Pancreas (tissue), 10 donors: ENCODE results near the gene INHBA. TPM values are rescaled to one million over a fixed set of nuclear protein-coding genes. Genes with fewer than 3 reads are reported as not detected.

ENCODE experiments used
- ATAC-seq, 4 donors: fragments of 200-7000 bp; cut with Tn5 transposase; one replicate each; pipeline versions ENCODE4 v1.8.0 to v1.9.1; 2020; ENCODE audit warnings: mild to moderate bottlenecking in 4 of 4, moderate library complexity in 4 of 4
- DNase-seq, 6 donors: peaks; one replicate each; pipeline ENCODE4 v3.0.0-alpha.2; 2020
- FAIRE-seq: peaks from 2 replicates; lab custom pipeline; 2012; peaks lifted over from hg19 to GRCh38; lab: Jason Lieb, UNC
- H3K27ac ChIP-seq, 4 donors: fragments of 200-600 bp; sonication (generic); 1 replicate in 3 of 4; 2 replicates in 1 of 4; pipeline versions ENCODE4 v1.5.0 to v1.8.0; 2020
- H3K27me3 ChIP-seq, 4 donors: fragments of 200-600 bp; one replicate each; pipeline ENCODE4 v1.8.0; 2021
- H3K36me3 ChIP-seq, 3 donors: fragments of 200-600 bp; sonication (generic) in 1 of 3; one replicate each; pipeline versions ENCODE4 v1.5.0 to v1.8.0; 2020 to 2021
- H3K4me1 ChIP-seq, 3 donors: fragments of 200-600 bp; one replicate each; pipeline ENCODE4 v1.8.0; 2021
- H3K4me3 ChIP-seq, 4 donors: fragments of 200-600 bp; sonication (generic) in 2 of 4; one replicate each; pipeline versions ENCODE4 v1.5.0 to v1.8.0; 2020 to 2021
- H3K9me3 ChIP-seq, 4 donors: fragments of 200-600 bp; one replicate each; pipeline ENCODE4 v1.8.0; 2021
- CTCF ChIP-seq, 4 donors: fragments of 200-600 bp; sonication (generic) in 3 of 4; IDR thresholded peaks; one replicate each; pipeline versions ENCODE4 v1.5.0 to v1.8.0; 2021; ENCODE audit warnings: antibody characterized with exemption in 4 of 4
- WGBS, 2 donors: extraction: QIAGEN DNeasy Blood & Tissue Kit; methylation state at CpG; one replicate each; pipeline ENCODE4 v1.1.7; 2013; 5-methylcytosine and 5-hydroxymethylcytosine counted together
- intact Hi-C, 3 donors: fragments of 100-400 bp; cut with DNase I; formaldehyde crosslinking; loops; one replicate each; pipeline versions ENCODE4 v1.11.1 to v1.14.2; 2022
- polyA plus RNA-seq, 2 donors: library from polyadenylated mRNA; stranded (reverse); fragments of 200-250 nt; gene quantifications; one replicate each; pipeline ENCODE4 v1.2.3, GENCODE V29; 2013
- total RNA-seq, 6 donors: library from RNA; stranded (reverse); fragmentation: NEBNext Ultra II Directional in 4 of 6; extraction: Animal tissue kit (Norgen Biotek cat#: 25700) in 4 of 6; gene quantifications; one replicate each; pipeline versions ENCODE4 v1.2.1 to v1.2.4, GENCODE V29; 2021 to 2023
- donor health status: healthy with polysubstance abuse.
- donor health status: DM: no; HTN: no; CAD: no; lungs with moderate emphysema.
- donor health status: DM: no; HTN: no; CAD: no.
- donor health status: control.
- donor health status: control.
- donor health status: Bipolar disorder and iron deficiency.
- donor health status: DM: yes; HTN: yes; CAD: no.
- donor health status: DM: no; HTN: no; CAD: no.
- donor health status: DM: no; HTN: no; CAD: no.
- donor health status: DM: yes; HTN: yes; CAD: no.

INHBA gene
- total and polyA plus RNA-seq, 8 donors: 0.05 to 6.1 (median 0.27) TPM

GRCh38 chr7:41716691-41717090 is 13.8 kb upstream of the INHBA start:
- 57 to 68% methylated on average over 11 of the region's 11 CpGs for WGBS, 2 donors
- Histone ChIP-seq H3K4me1 (no peaks in the 10 kb centered on the region), H3K27ac (no peak overlapping the region), H3K36me3 (no peaks in the 10 kb centered on the region), H3K9me3 (no peaks in the 10 kb centered on the region), H3K4me3 (no peak overlapping the region), H3K27me3 (no peaks in the 10 kb centered on the region)
- no peak for TF ChIP-seq CTCF (IDR thresholded peaks at IDR 0.05)
- intact Hi-C loops: loop anchor here in 1 of 3 donors (10.0 kb wide), 1 partner anchor 1392 kb away; no protein-coding TSS in a partner anchor
- ATAC-seq (no peak), DNase-seq (no peak), FAIRE-seq (no peak)

GRCh38 chr7:41715000-41715399 is 12.1 kb upstream of the INHBA start:
- Histone ChIP-seq H3K27ac (no peak overlapping the region), H3K36me3 (no peaks in the 10 kb centered on the region), H3K4me1 (no peaks in the 10 kb centered on the region), H3K27me3 (no peaks in the 10 kb centered on the region), H3K9me3 (no peaks in the 10 kb centered on the region), H3K4me3 (no peak overlapping the region)
- no peak for DNase-seq
- 64 to 68% methylated on average over 8 of the region's 8 CpGs for WGBS, 2 donors
- no peak for ATAC-seq
- no peak for FAIRE-seq
- intact Hi-C loops: loop anchor here in 1 of 3 donors (10.0 kb wide), 1 partner anchor 1390 kb away; no protein-coding TSS in a partner anchor
- no peak for TF ChIP-seq CTCF (IDR thresholded peaks at IDR 0.05)

GRCh38 chr7:41711283-41712064 is 8.6 kb upstream of the INHBA start:
- DNase-seq (peak in 1 of 6 donors; percentile 33), ATAC-seq (peak in 3 of 4 donors; percentile 48 to 90 (median 62)), FAIRE-seq (no peak)
- H3K9me3 ChIP-seq: no peaks in the 10 kb centered on the region
- no peaks in the 10 kb centered on the region for H3K4me1 ChIP-seq
- no peak overlapping the region for H3K27ac ChIP-seq
- H3K36me3 ChIP-seq: no peaks in the 10 kb centered on the region
- TF ChIP-seq CTCF (IDR thresholded peaks at IDR 0.05): peak in 2 of 4 donors; percentile 10 to 16
- 23 to 28% methylated on average over 10 of the region's 10 CpGs for WGBS, 2 donors
- no peak overlapping the region for H3K4me3 ChIP-seq
- intact Hi-C loops: loop anchor here in 1 of 3 donors (10.0 kb wide), 1 partner anchor 1387 kb away; no protein-coding TSS in a partner anchor
- H3K27me3 ChIP-seq: no peaks in the 10 kb centered on the region

- no peaks in the 10 kb centered on the region for H3K27me3 ChIP-seq
- no peak overlapping the region for H3K27ac ChIP-seq
- no peak for TF ChIP-seq CTCF (IDR thresholded peaks at IDR 0.05)
- intact Hi-C loops: loop anchor here in 1 of 3 donors (10.0 kb wide), 1 partner anchor 1386 kb away; no protein-coding TSS in a partner anchor
- no peak for ATAC-seq
- 61 to 70% methylated on average over 2 of the region's 2 CpGs for WGBS, 2 donors
- no peaks in the 10 kb centered on the region for H3K4me1 ChIP-seq
- H3K36me3 ChIP-seq: no peaks in the 10 kb centered on the region
- DNase-seq: no peak
- FAIRE-seq: no peak
- no peaks in the 10 kb centered on the region for H3K9me3 ChIP-seq
- H3K4me3 ChIP-seq: no peak overlapping the region
Measured at GRCh38 chr7:41710838-41711237, 7.9 kb upstream of the INHBA start.

GRCh38 chr7:41709621-41710020 is 6.7 kb upstream of the INHBA start:
- ATAC-seq: no peak
- Histone ChIP-seq H3K9me3 (no peaks in the 10 kb centered on the region), H3K36me3 (no peaks in the 10 kb centered on the region), H3K4me3 (no peak overlapping the region), H3K27me3 (no peaks in the 10 kb centered on the region), H3K4me1 (no peaks in the 10 kb centered on the region), H3K27ac (no peak overlapping the region)
- intact Hi-C loops: loop anchor here in 1 of 3 donors (10.0 kb wide), 1 partner anchor 1385 kb away; no protein-coding TSS in a partner anchor
- no peak for TF ChIP-seq CTCF (IDR thresholded peaks at IDR 0.05)
- no peak for DNase-seq
- FAIRE-seq: no peak
- WGBS, 2 donors: 44 to 50% methylated on average over 4 of the region's 4 CpGs
